ENCODE results near the gene AKAP13.

DNA sequence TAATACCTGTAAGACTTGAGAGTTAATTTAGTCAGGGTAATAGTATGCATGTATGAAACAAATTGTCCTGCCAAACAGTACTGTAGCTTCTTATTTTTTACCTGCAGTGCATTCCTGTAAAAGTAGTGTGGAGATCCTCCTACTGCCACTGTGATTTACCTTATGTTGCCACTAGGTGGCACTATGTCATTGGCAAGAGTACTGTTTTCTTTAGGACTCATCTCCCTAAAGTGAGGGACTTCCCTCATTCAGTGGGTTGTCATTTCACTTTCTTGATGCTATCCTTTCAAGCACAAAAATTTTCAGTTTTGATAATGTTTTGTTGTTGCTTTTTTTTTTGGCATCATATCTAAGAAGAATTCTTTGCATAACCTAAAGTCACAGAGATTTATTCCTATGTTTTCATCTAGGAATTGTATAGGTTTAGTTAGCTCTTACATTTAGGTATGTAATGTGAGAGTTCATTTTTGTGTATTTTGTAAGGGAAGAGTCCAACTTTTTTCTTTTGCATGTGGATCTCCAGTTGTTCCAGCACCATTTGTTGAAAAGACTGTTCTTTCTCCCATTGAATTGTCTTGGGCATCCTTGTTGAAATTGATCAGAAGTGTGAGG is 105.7 kb downstream of the AKAP13 start:
- TF ChIP-seq, protein P1, sequence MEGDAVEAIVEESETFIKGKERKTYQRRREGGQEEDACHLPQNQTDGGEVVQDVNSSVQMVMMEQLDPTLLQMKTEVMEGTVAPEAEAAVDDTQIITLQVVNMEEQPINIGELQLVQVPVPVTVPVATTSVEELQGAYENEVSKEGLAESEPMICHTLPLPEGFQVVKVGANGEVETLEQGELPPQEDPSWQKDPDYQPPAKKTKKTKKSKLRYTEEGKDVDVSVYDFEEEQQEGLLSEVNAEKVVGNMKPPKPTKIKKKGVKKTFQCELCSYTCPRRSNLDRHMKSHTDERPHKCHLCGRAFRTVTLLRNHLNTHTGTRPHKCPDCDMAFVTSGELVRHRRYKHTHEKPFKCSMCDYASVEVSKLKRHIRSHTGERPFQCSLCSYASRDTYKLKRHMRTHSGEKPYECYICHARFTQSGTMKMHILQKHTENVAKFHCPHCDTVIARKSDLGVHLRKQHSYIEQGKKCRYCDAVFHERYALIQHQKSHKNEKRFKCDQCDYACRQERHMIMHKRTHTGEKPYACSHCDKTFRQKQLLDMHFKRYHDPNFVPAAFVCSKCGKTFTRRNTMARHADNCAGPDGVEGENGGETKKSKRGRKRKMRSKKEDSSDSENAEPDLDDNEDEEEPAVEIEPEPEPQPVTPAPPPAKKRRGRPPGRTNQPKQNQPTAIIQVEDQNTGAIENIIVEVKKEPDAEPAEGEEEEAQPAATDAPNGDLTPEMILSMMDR (IDR thresholded peaks at IDR 0.05) = peak; percentile 90
- TF ChIP-seq ZFX (IDR thresholded peaks at IDR 0.05; ENCODE audit: borderline replicate concordance) = no peak

All from 22Rv1 (cell line).